ENCODE measurements around the gene KRTAP26-1.

KRTAP26-1 gene

GRCh38 chr21:30320215-30320614 is at the start of gene KRTAP26-1:
Gene KRTAP26-1 (minus strand): TSS chr21:30320315. CDS start chr21:30320035, 280 bp downstream.
- no peak for DNase-seq (ENCODE audit: low read depth in 2 of 2)

GRCh38 chr21:30355906-30356305 is 35.8 kb upstream of the KRTAP26-1 start:
- DNase-seq (ENCODE audit: low read depth in 2 of 2) = no peak

- no peak for DNase-seq (ENCODE audit: low read depth in 2 of 2)
Measured at GRCh38 chr21:30354308-30355005, 34.3 kb upstream of the KRTAP26-1 start.

- no peak for DNase-seq (ENCODE audit: low read depth in 2 of 2)
Measured at GRCh38 chr21:30351534-30351933, 31.4 kb upstream of the KRTAP26-1 start.

- DNase-seq (ENCODE audit: low read depth in 2 of 2) = no peak
Measured at GRCh38 chr21:30349572-30349971, 29.5 kb upstream of the KRTAP26-1 start.

GRCh38 chr21:30348506-30348905 is 28.4 kb upstream of the KRTAP26-1 start, which contains the start of gene KRTAP23-1:
Gene KRTAP23-1 (minus strand): TSS chr21:30348606. CDS start chr21:30348606, 0 bp downstream.
- no peak for DNase-seq (ENCODE audit: low read depth in 2 of 2)

- DNase-seq (ENCODE audit: low read depth in 2 of 2) = no peak
Measured at GRCh38 chr21:30345014-30345413, 24.9 kb upstream of the KRTAP26-1 start.

GRCh38 chr21:30340714-30341573 is 20.8 kb upstream of the KRTAP26-1 start:
- peak in 1 of 2 donors; percentile 15 for DNase-seq (ENCODE audit: low read depth in 2 of 2)

- DNase-seq (ENCODE audit: low read depth in 2 of 2) = no peak
Measured at GRCh38 chr21:30338717-30339116, 18.6 kb upstream of the KRTAP26-1 start.

GRCh38 chr21:30337772-30338171 is 17.7 kb upstream of the KRTAP26-1 start:
- no peak for DNase-seq (ENCODE audit: low read depth in 2 of 2)

- no peak for DNase-seq (ENCODE audit: low read depth in 2 of 2)
Measured at GRCh38 chr21:30337276-30337744, 17.2 kb upstream of the KRTAP26-1 start, which contains the start of gene KRTAP27-1. Gene KRTAP27-1 (minus strand): TSS chr21:30337694. CDS start chr21:30337668, 26 bp downstream.

- no peak for DNase-seq (ENCODE audit: low read depth in 2 of 2)
Measured at GRCh38 chr21:30336596-30336995, 16.5 kb upstream of the KRTAP26-1 start.

- no peak for DNase-seq (ENCODE audit: low read depth in 2 of 2)
Measured at GRCh38 chr21:30333736-30334135, 13.6 kb upstream of the KRTAP26-1 start.

GRCh38 chr21:30332681-30333080 is 12.6 kb upstream of the KRTAP26-1 start:
- no peak for DNase-seq (ENCODE audit: low read depth in 2 of 2)

- no peak for DNase-seq (ENCODE audit: low read depth in 2 of 2)
Measured at GRCh38 chr21:30329203-30329875, 9.2 kb upstream of the KRTAP26-1 start.

- no peak for DNase-seq (ENCODE audit: low read depth in 2 of 2)
Measured at GRCh38 chr21:30326390-30326789, 6.3 kb upstream of the KRTAP26-1 start.

GRCh38 chr21:30315701-30316100 is 4.4 kb downstream of the KRTAP26-1 start:
- DNase-seq (ENCODE audit: low read depth in 2 of 2) = no peak

- DNase-seq (ENCODE audit: low read depth in 2 of 2) = no peak
Measured at GRCh38 chr21:30306884-30307283, 13.2 kb downstream of the KRTAP26-1 start.

GRCh38 chr21:30305136-30305535 is 15.0 kb downstream of the KRTAP26-1 start:
- DNase-seq (ENCODE audit: low read depth in 2 of 2) = no peak

- DNase-seq (ENCODE audit: low read depth in 2 of 2) = no peak
Measured at GRCh38 chr21:30289215-30289614, 30.9 kb downstream of the KRTAP26-1 start, which contains the start of gene KRTAP25-1. Gene KRTAP25-1 (minus strand): TSS chr21:30289514. CDS start chr21:30289490, 24 bp downstream.

- no peak for DNase-seq (ENCODE audit: low read depth in 2 of 2)
Measured at GRCh38 chr21:30282850-30283249, 37.3 kb downstream of the KRTAP26-1 start, which contains the start of gene KRTAP24-1. Gene KRTAP24-1 (minus strand): TSS chr21:30282950. CDS start chr21:30282932, 18 bp downstream.

GRCh38 chr21:30271611-30272010 is 48.5 kb downstream of the KRTAP26-1 start:
- DNase-seq (ENCODE audit: low read depth in 2 of 2) = no peak
